Measurements from ENCODE around the gene KCNAB2.
A peak's percentile ranks its signal among the peaks of the same experiment; 100 is the strongest.

The KCNAB2 gene

GRCh38 chr1:6038603-6039002, 7.1 kb upstream of the KCNAB2 start:
- TF ChIP-seq, protein P1, sequence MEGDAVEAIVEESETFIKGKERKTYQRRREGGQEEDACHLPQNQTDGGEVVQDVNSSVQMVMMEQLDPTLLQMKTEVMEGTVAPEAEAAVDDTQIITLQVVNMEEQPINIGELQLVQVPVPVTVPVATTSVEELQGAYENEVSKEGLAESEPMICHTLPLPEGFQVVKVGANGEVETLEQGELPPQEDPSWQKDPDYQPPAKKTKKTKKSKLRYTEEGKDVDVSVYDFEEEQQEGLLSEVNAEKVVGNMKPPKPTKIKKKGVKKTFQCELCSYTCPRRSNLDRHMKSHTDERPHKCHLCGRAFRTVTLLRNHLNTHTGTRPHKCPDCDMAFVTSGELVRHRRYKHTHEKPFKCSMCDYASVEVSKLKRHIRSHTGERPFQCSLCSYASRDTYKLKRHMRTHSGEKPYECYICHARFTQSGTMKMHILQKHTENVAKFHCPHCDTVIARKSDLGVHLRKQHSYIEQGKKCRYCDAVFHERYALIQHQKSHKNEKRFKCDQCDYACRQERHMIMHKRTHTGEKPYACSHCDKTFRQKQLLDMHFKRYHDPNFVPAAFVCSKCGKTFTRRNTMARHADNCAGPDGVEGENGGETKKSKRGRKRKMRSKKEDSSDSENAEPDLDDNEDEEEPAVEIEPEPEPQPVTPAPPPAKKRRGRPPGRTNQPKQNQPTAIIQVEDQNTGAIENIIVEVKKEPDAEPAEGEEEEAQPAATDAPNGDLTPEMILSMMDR (conservative IDR thresholded peaks at IDR 0.05; ENCODE audit: control insufficient read depth, insufficient read depth, low read depth, low read length), result no peak
- no peak overlapping the region for H3K4me3 ChIP-seq (ENCODE audit: control insufficient read depth, low read depth, low read length)
- no peak for DNase-seq (ENCODE audit: low read depth)

DNA sequence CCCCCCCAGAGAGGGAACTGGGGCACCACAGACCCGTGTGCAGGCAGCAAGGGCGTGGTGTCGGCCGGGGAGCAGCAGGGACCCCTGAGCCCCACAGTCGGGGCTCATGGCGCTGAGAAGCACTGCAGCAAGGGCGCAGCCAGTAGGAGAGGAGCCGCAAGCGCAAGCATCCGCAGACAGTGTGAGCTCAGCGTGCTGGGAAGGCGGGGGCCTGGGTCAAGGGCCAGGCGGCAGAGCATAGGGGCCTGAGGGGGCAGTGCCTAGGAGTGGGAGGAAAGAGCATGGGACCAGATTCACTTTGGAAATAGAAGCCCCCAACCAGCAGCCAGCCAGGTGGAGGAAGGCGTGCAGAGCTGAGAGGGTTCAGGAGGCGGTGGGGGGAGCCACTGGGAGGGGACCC, 6.7 kb upstream of the KCNAB2 start:
- TF ChIP-seq, protein P1 (conservative IDR thresholded peaks at IDR 0.05; ENCODE audit: control insufficient read depth, insufficient read depth, low read depth, low read length), result no peak
- DNase-seq (ENCODE audit: low read depth), result no peak
- H3K4me3 ChIP-seq (ENCODE audit: control insufficient read depth, low read depth, low read length), result no peak overlapping the region

GRCh38 chr1:6040444-6040843, 5.2 kb upstream of the KCNAB2 start:
- H3K4me3 ChIP-seq (ENCODE audit: control insufficient read depth, low read depth, low read length), result no peak overlapping the region
- TF ChIP-seq, protein P1 (conservative IDR thresholded peaks at IDR 0.05; ENCODE audit: control insufficient read depth, insufficient read depth, low read depth, low read length), result no peak
- no peak for DNase-seq (ENCODE audit: low read depth)

- no peak overlapping the region for H3K4me3 ChIP-seq (ENCODE audit: control insufficient read depth, low read depth, low read length)
- TF ChIP-seq, protein P1 (conservative IDR thresholded peaks at IDR 0.05; ENCODE audit: control insufficient read depth, insufficient read depth, low read depth, low read length), result no peak
- DNase-seq (ENCODE audit: low read depth), result no peak
Measured at GRCh38 chr1:6040861-6041415, 4.8 kb upstream of the KCNAB2 start.

GRCh38 chr1:6041432-6042062, 4.1 kb upstream of the KCNAB2 start:
- DNase-seq (ENCODE audit: low read depth), result peak; percentile 21

GRCh38 chr1:6043561-6043960, 2.1 kb upstream of the KCNAB2 start:
- no peak overlapping the region for H3K4me3 ChIP-seq (ENCODE audit: control insufficient read depth, low read depth, low read length)
- DNase-seq (ENCODE audit: low read depth), result no peak
- TF ChIP-seq, protein P1 (conservative IDR thresholded peaks at IDR 0.05; ENCODE audit: control insufficient read depth, insufficient read depth, low read depth, low read length), result no peak

More at GRCh38 chr1:6041432-6042062, 4.1 kb upstream of the KCNAB2 start:
- H3K4me3 ChIP-seq (ENCODE audit: control insufficient read depth, low read depth, low read length), result no peak overlapping the region
- TF ChIP-seq, protein P1 (conservative IDR thresholded peaks at IDR 0.05; ENCODE audit: control insufficient read depth, insufficient read depth, low read depth, low read length), result peak; percentile 62
